ENCODE data around the gene ETS2. TPM values are rescaled to one million over a fixed set of nuclear protein-coding genes. Genes with fewer than 3 reads are reported as not detected.
A peak's percentile ranks its signal among the peaks of the same experiment; 100 is the strongest.

Gene ETS2
- total RNA-seq, 1 experiment from 2014 or later, result 127 TPM

DNA sequence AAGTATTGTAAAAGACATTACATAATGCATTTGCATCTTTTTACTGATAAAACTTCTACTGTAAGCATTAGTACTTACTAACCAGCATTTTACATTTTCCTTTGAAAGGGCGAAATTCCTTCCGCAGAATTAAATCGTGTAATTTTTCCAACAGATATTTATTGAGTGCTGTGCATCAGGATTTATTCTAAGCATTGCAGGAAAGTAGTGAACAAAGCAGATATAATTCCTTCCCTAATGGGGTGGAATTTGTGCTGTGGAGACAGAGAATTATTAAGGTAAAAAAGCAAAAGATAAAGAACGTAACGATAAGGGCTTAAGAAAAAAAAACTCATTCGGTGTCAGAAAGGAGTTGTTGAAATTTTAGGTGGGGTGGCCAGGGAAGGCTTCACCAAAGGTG lies 7.6 kb upstream of the ETS2 start:
- ChIA-PET CTCF (interaction anchor here (0.5 to 0.7 kb wide), 2 partner anchors 340 kb away, joined by 4 to 5 read pairs; no protein-coding TSS in a partner anchor), POLR2A (ENCODE audit: unreplicated experiment) (interaction anchor here (0.6 kb wide), 1 partner anchor 562 kb away, joined by 4 read pairs; no protein-coding TSS in a partner anchor)
- no peaks in the 10 kb centered on the region for H3K36me3 ChIP-seq (ENCODE audit: low read depth, low read length)
- H3F3A ChIP-seq (ENCODE audit: low read length, unreplicated experiment), result peaks cover 19% of the 10 kb centered on the region
- H3K4me2 ChIP-seq (ENCODE audit: low read length), result peak overlapping the region; percentile 56
- peak overlapping the region; percentile 95 for H3K27ac ChIP-seq (ENCODE audit: low read length)
- no peaks in the 10 kb centered on the region for H3K9me3 ChIP-seq (ENCODE audit: low read length)
- H3K4me3 ChIP-seq (ENCODE audit: low read length), result no peak overlapping the region
- H4K20me1 ChIP-seq (ENCODE audit: low read length), result no peaks in the 10 kb centered on the region
- TF ChIP-seq CTCF (conservative IDR thresholded peaks at IDR 0.05; ENCODE audit: low read depth, low read length) (no peak), EZH2 (IDR thresholded peaks at IDR 0.05; ENCODE audit: low read length, unreplicated experiment) (no peak), EZH2phosphoT487 (IDR thresholded peaks at IDR 0.05; ENCODE audit: borderline replicate concordance, low read length) (no peak)
- H3K9me2 ChIP-seq (replicated peaks; ENCODE audit: low read length), result no peaks in the 10 kb centered on the region
- peak overlapping the region; percentile 71 for H3K9ac ChIP-seq (ENCODE audit: low read length)
- no peak overlapping the region for H2AFZ ChIP-seq (ENCODE audit: low read length)
- no peaks in the 10 kb centered on the region for H3K27me3 ChIP-seq (ENCODE audit: low read length)
- H3K4me1 ChIP-seq (ENCODE audit: insufficient read depth, low read length), result peaks cover 77% of the 10 kb centered on the region
- BruUV-seq (replicated peaks), result no TSS peak
- ATAC-seq (no peak), DNase-seq (no peak)
- intact Hi-C loops (cut with micrococcal nuclease), result loop anchor here (1.0 to 2.0 kb wide), 2 partner anchors 11 to 25 kb away; no protein-coding TSS in a partner anchor
- H3K79me2 ChIP-seq (ENCODE audit: low read length), result no peaks in the 10 kb centered on the region

DNA sequence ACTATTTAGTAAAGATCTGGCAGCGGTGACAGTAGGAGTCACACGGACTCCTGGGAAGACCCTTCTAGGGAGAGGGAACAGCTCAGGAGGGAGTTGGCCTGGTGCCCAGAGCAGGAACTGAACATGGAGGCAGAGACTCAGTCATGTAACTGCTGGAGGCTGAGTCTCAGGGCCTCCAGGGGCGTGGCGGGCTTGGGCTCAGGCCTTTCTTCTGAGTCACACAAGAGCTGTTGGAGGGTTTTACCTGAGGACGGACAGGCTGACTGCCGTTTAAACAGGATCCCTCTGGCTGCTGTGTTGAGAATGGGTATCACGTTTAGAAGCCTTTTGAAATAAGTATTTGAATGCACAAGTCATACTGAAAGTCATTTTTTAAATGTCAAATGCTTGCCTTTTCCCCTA lies 7.2 kb upstream of the ETS2 start:
- BruUV-seq (replicated peaks), result no TSS peak

More for the DNA sequence above, 7.2 kb upstream of the ETS2 start:
- H4K20me1 ChIP-seq (ENCODE audit: low read length), result no peaks in the 10 kb centered on the region
- DNase-seq, result peak; percentile 96
- no peak overlapping the region for H3K4me3 ChIP-seq (ENCODE audit: low read length)
- H3K79me2 ChIP-seq (ENCODE audit: low read length), result no peaks in the 10 kb centered on the region
- TF ChIP-seq CTCF (conservative IDR thresholded peaks at IDR 0.05; ENCODE audit: low read depth, low read length) (no peak), EZH2phosphoT487 (IDR thresholded peaks at IDR 0.05; ENCODE audit: borderline replicate concordance, low read length) (no peak), EZH2 (IDR thresholded peaks at IDR 0.05; ENCODE audit: low read length, unreplicated experiment) (no peak)
- peak overlapping the region; percentile 95 for H3K27ac ChIP-seq (ENCODE audit: low read length)
- H2AFZ ChIP-seq (ENCODE audit: low read length), result no peak overlapping the region; the same call in 1 of the 2 replicates
- peak overlapping the region; percentile 71 for H3K9ac ChIP-seq (ENCODE audit: low read length)
- H3K4me1 ChIP-seq (ENCODE audit: insufficient read depth, low read length), result peaks cover 81% of the 10 kb centered on the region
- H3K9me3 ChIP-seq (ENCODE audit: low read length), result no peaks in the 10 kb centered on the region
- intact Hi-C loops (cut with micrococcal nuclease), result loop anchor here (1.0 to 2.0 kb wide), 2 partner anchors 11 to 26 kb away; no protein-coding TSS in a partner anchor
- peaks cover 19% of the 10 kb centered on the region for H3F3A ChIP-seq (ENCODE audit: low read length, unreplicated experiment)
- H3K4me2 ChIP-seq (ENCODE audit: low read length), result peak overlapping the region; percentile 56
- H3K36me3 ChIP-seq (ENCODE audit: low read depth, low read length), result no peaks in the 10 kb centered on the region
- peak; percentile 51 for ATAC-seq
- CTCF ChIA-PET, result interaction anchor here (0.7 kb wide), 1 partner anchor 340 kb away, joined by 4 read pairs; no protein-coding TSS in a partner anchor
- no peaks in the 10 kb centered on the region for H3K27me3 ChIP-seq (ENCODE audit: low read length)
- no peaks in the 10 kb centered on the region for H3K9me2 ChIP-seq (replicated peaks; ENCODE audit: low read length)
- POLR2A ChIA-PET (ENCODE audit: unreplicated experiment), result interaction anchor here (0.6 kb wide), 2 partner anchors 563 to 587 kb away, joined by 3 to 4 read pairs; no protein-coding TSS in a partner anchor
